Vagina (tissue), 2 donors: ENCODE measurements around the gene BIRC6.
"Not testable (repeated sequence)": the region's sequence is repeated elsewhere in the genome, so short reads cannot be mapped to it uniquely, and the experiment has no call there.

Source experiments
- POLR2AphosphoS5 ChIP-seq, 2 donors: sonication (generic); formaldehyde crosslinking; IDR thresholded peaks; one replicate each; pipeline ENCODE4 v1.9.0; 2017; ENCODE audit warnings: antibody characterized with exemption in 2 of 2, mild to moderate bottlenecking in 2 of 2, low read depth in 1 of 2; ENCODE audit not compliant: insufficient read depth in 1 of 2
- TF ChIP-seq, protein P1 (sequence below), 3 experiments: fragments of 450-650 bp in 2 of 3; fragments of 200-600 bp in 1 of 3; sonication (generic) in 1 of 3; IDR thresholded peaks; one replicate each; pipeline ENCODE4 v1.5.1; 2017 to 2019; ENCODE audit warnings: antibody characterized with exemption in 3 of 3, mild to moderate bottlenecking in 2 of 3, moderate library complexity in 2 of 3

DNA sequence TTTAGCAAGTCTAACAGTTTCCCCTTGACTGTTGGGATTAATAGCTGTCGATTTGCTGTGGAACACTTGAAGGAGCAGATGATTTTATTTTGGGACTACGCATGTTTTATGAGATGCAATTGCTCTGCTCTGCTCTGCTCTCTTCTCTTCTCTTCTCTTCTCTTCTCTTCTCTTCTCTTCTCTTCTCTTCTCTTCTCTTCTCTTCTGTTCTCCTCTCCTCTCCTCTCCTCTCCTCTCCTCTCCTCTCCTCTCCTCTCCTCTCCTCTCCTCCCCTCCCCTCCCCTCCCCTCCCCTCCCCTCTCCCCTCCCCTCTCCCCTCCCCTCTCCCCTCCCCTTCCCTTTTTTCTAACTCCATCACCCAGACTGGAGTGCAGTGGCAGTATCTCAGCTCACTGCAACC lies 104.0 kb downstream of the BIRC6 start:
- TF ChIP-seq POLR2AphosphoS5 (IDR thresholded peaks at IDR 0.05; ENCODE audit: insufficient read depth in 1 of 2, low read depth in 1 of 2) = not testable (repeated sequence)
- TF ChIP-seq, protein P1, sequence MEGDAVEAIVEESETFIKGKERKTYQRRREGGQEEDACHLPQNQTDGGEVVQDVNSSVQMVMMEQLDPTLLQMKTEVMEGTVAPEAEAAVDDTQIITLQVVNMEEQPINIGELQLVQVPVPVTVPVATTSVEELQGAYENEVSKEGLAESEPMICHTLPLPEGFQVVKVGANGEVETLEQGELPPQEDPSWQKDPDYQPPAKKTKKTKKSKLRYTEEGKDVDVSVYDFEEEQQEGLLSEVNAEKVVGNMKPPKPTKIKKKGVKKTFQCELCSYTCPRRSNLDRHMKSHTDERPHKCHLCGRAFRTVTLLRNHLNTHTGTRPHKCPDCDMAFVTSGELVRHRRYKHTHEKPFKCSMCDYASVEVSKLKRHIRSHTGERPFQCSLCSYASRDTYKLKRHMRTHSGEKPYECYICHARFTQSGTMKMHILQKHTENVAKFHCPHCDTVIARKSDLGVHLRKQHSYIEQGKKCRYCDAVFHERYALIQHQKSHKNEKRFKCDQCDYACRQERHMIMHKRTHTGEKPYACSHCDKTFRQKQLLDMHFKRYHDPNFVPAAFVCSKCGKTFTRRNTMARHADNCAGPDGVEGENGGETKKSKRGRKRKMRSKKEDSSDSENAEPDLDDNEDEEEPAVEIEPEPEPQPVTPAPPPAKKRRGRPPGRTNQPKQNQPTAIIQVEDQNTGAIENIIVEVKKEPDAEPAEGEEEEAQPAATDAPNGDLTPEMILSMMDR (IDR thresholded peaks at IDR 0.05) = not testable (repeated sequence)
